Fibroblast of the aortic adventitia (primary cell): ENCODE results near the gene PRKAB2. TPM values are rescaled to one million over a fixed set of nuclear protein-coding genes. Genes with fewer than 3 reads are reported as not detected.
"Not testable (repeated sequence)": the region's sequence is repeated elsewhere in the genome, so short reads cannot be mapped to it uniquely, and the experiment has no call there.

Experiments
- DNase-seq: peaks from one replicate; pipeline ENCODE4 v3.0.0-alpha.2; 2010; ENCODE audit warnings: low read depth
- H3K4me3 ChIP-seq: 2 replicates; pipeline ENCODE4 v1.5.1; 2011; ENCODE audit warnings: low read depth, mild to moderate bottlenecking, control low read depth, low read length, moderate library complexity
- total RNA-seq: library from RNA; depleted of rRNA; stranded (reverse); fragments of >200 nt; gene quantifications from 2 replicates; pipeline ENCODE4 v1.2.3, GENCODE V29; 2012; ENCODE audit warnings: low replicate concordance
- TF ChIP-seq, protein P1 (sequence below): IDR thresholded peaks from 2 replicates; pipeline ENCODE4 v1.5.1; 2011; ENCODE audit warnings: mild to moderate bottlenecking, low read length, control low read depth, inconsistent platforms; ENCODE audit not compliant: insufficient read depth

Gene PRKAB2
- total RNA-seq, 1 donor: 16.3 TPM

DNA sequence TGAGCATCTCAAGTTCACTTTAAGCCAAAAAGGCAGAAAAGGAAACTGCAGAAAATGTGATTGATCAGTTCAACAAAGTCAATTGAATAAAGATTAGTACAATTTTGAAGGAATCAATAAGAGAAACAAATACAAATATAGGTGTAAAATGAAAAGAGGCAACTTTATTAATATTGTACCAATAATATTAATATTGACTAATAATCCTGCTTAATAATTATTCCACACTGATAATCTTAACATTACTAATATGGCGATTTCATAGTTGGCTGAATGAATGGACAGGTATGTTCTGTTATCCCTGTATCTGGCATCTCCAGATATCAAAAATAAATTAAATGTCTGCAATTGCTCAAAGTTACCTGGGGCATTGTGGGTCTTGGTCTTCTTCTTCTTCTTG, 61.8 kb downstream of the PRKAB2 start:
- TF ChIP-seq, protein P1, sequence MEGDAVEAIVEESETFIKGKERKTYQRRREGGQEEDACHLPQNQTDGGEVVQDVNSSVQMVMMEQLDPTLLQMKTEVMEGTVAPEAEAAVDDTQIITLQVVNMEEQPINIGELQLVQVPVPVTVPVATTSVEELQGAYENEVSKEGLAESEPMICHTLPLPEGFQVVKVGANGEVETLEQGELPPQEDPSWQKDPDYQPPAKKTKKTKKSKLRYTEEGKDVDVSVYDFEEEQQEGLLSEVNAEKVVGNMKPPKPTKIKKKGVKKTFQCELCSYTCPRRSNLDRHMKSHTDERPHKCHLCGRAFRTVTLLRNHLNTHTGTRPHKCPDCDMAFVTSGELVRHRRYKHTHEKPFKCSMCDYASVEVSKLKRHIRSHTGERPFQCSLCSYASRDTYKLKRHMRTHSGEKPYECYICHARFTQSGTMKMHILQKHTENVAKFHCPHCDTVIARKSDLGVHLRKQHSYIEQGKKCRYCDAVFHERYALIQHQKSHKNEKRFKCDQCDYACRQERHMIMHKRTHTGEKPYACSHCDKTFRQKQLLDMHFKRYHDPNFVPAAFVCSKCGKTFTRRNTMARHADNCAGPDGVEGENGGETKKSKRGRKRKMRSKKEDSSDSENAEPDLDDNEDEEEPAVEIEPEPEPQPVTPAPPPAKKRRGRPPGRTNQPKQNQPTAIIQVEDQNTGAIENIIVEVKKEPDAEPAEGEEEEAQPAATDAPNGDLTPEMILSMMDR: no peak
- no peak overlapping the region for H3K4me3 ChIP-seq
- no peak for DNase-seq

- TF ChIP-seq, protein P1: no peak
- no peak overlapping the region for H3K4me3 ChIP-seq
- DNase-seq: no peak
Observed at GRCh38 chr1:147109762-147110161, 62.5 kb downstream of the PRKAB2 start.

GRCh38 chr1:147109041-147109440, 63.2 kb downstream of the PRKAB2 start:
- no peak overlapping the region for H3K4me3 ChIP-seq
- TF ChIP-seq, protein P1: no peak
- no peak for DNase-seq

- DNase-seq, H3K4me3 ChIP-seq: not testable (repeated sequence)
Observed at GRCh38 chr1:147106407-147106881, 65.8 kb downstream of the PRKAB2 start.

GRCh38 chr1:147105909-147106308, 66.4 kb downstream of the PRKAB2 start:
- no peak for DNase-seq
- TF ChIP-seq, protein P1: no peak
- no peak overlapping the region for H3K4me3 ChIP-seq

Other genes starting within 250 kb of the PRKAB2 start
- 6.1 and 10.7 TPM in 2 replicates for gene NBPF12, start 234.1 kb downstream of the PRKAB2 start, total RNA-seq
- 1.8 and 3.3 TPM in 2 replicates for gene FMO5, start 52.9 kb upstream of the PRKAB2 start, total RNA-seq
- 16.9 and 47.2 TPM in 2 replicates for gene CHD1L, start 70.2 kb upstream of the PRKAB2 start, total RNA-seq